KMS-11 (cell line): Measurements from ENCODE around the gene PTX4.

Experiments
- H2AFZ ChIP-seq: fragments of 200-600 bp; sonication (generic); 2 replicates; pipeline ENCODE4 v1.6.1; 2016; ENCODE audit warnings: antibody characterized with exemption, mixed run types, low read depth
- H3K27ac ChIP-seq: fragments of 200-600 bp; sonication (generic); 2 replicates; pipeline ENCODE4 v1.6.1; 2016; ENCODE audit warnings: mild to moderate bottlenecking, mixed run types
- H3K27me3 ChIP-seq: fragments of 200-600 bp; sonication (generic); 2 replicates; pipeline ENCODE4 v1.6.1; 2017; ENCODE audit warnings: mild to moderate bottlenecking, low read depth, mixed run types, moderate library complexity; ENCODE audit not compliant: insufficient read depth
- H3K36me3 ChIP-seq: fragments of 200-600 bp; sonication (generic); 2 replicates; pipeline ENCODE4 v1.6.1; 2017; ENCODE audit warnings: mild to moderate bottlenecking, mixed run types; ENCODE audit not compliant: insufficient read depth
- H3K4me1 ChIP-seq: fragments of 200-600 bp; sonication (generic); 2 replicates; pipeline ENCODE4 v1.6.1; 2016; ENCODE audit warnings: mild to moderate bottlenecking, low read depth, mixed run types; ENCODE audit not compliant: poor library complexity, severe bottlenecking
- H3K4me2 ChIP-seq: fragments of 200-600 bp; sonication (generic); 2 replicates; pipeline ENCODE4 v1.7.0; 2016; ENCODE audit warnings: mild to moderate bottlenecking, mixed run types
- H3K4me3 ChIP-seq: fragments of 200-600 bp; sonication (generic); IDR thresholded peaks from 2 replicates; pipeline ENCODE4 v1.6.1; 2017; ENCODE audit warnings: low read depth, low read length, mixed read lengths; ENCODE audit not compliant: insufficient read depth
- H3K79me2 ChIP-seq: fragments of 200-600 bp; sonication (generic); 2 replicates; pipeline ENCODE4 v1.6.1; 2016; ENCODE audit warnings: low read depth, mixed run types; ENCODE audit not compliant: insufficient read depth
- H3K9ac ChIP-seq: fragments of 200-600 bp; sonication (generic); 2 replicates; pipeline ENCODE4 v1.6.1; 2016; ENCODE audit warnings: mild to moderate bottlenecking, mixed run types
- H4K20me1 ChIP-seq: fragments of 200-600 bp; sonication (generic); 2 replicates; pipeline ENCODE4 v1.6.1; 2016; ENCODE audit warnings: mild to moderate bottlenecking, mixed run types; ENCODE audit not compliant: insufficient read depth
- TF ChIP-seq, protein P1 (sequence below): fragments of 200-600 bp; sonication (generic); conservative IDR thresholded peaks from 2 replicates; pipeline ENCODE4 v1.6.1; 2017; ENCODE audit warnings: low read depth, mild to moderate bottlenecking, antibody characterized with exemption, low read length, moderate library complexity, mixed read lengths

PTX4 gene

DNA sequence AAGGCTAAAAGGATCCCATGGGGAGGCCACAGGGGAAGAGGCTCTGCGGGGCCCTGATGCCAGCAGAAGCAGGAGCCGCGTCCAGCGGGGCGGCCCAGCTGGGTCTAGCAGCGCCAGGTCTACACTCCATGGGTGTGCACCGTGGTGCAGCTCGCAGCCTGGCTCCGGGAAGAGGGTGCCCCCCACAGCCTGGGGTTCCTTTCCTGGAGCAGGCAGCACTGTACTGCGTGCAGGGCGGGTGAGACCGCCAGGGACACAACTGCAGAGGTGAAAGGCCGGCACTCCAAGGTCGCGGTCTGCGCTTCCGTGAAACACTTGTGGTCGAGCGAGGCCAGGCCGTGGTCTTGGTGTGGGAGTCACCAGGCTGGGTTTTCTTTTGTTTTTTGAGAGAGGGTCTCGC is 37.9 kb downstream of the PTX4 start:
- no peak overlapping the region for H2AFZ ChIP-seq
- TF ChIP-seq, protein P1, sequence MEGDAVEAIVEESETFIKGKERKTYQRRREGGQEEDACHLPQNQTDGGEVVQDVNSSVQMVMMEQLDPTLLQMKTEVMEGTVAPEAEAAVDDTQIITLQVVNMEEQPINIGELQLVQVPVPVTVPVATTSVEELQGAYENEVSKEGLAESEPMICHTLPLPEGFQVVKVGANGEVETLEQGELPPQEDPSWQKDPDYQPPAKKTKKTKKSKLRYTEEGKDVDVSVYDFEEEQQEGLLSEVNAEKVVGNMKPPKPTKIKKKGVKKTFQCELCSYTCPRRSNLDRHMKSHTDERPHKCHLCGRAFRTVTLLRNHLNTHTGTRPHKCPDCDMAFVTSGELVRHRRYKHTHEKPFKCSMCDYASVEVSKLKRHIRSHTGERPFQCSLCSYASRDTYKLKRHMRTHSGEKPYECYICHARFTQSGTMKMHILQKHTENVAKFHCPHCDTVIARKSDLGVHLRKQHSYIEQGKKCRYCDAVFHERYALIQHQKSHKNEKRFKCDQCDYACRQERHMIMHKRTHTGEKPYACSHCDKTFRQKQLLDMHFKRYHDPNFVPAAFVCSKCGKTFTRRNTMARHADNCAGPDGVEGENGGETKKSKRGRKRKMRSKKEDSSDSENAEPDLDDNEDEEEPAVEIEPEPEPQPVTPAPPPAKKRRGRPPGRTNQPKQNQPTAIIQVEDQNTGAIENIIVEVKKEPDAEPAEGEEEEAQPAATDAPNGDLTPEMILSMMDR = no peak
- no peaks in the 10 kb centered on the region for H3K27me3 ChIP-seq
- H3K36me3 ChIP-seq = no peaks in the 10 kb centered on the region
- H3K27ac ChIP-seq = no peak overlapping the region
- H3K9ac ChIP-seq = no peak overlapping the region
- no peak overlapping the region for H3K4me3 ChIP-seq
- no peaks in the 10 kb centered on the region for H3K79me2 ChIP-seq
- no peaks in the 10 kb centered on the region for H3K4me1 ChIP-seq
- no peaks in the 10 kb centered on the region for H4K20me1 ChIP-seq
- no peak overlapping the region for H3K4me2 ChIP-seq

DNA sequence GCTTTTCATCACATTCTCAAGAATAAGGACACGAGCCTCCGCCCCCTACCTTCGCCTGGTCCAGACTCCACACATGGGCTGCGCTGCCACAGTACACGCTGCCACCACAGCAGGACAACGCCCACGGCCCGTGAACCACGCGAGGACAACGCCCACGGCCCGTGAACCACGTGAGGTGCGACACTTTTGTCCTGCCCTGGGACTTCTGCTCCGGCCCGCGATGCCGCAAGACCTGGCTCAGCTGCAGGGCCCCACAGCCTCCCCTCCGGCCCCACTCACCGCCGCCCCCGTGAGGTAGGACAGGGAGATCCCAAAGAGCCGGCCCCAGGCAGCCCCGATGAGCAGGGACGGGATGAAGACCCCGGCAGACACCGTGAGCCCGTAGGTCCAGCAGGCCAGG is 38.5 kb downstream of the PTX4 start:
- no peaks in the 10 kb centered on the region for H3K36me3 ChIP-seq
- no peak overlapping the region for H3K27ac ChIP-seq

DNA sequence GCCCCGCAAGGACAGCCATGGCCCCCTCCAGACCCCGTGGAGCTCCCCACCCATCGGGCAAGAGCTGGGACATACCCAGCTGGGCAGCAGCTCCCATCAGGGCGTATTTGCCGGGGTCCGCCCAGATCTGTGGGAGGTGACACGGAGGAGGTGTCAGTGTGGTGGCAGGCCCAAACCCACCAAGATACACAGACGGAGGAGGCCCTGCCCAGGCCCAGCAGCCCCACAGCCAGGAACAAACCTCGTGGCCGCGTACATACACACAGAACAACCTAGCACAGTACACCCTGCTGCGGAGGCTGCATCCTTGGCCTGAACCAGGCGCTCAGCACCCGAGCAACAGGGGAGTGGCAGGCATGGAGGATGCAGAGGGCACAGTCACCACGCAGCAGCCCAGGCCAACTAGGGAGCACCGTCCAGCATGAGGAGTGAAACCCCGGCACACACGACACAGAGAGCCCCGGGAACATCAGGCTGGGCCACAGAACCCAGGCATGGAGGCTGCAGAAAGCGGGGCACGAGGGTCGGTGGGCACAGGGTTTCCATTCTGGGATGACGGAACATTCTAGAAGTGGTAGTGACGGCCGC is 39.4 kb downstream of the PTX4 start:
- no peaks in the 10 kb centered on the region for H3K79me2 ChIP-seq
- no peak overlapping the region for H3K4me3 ChIP-seq
- H2AFZ ChIP-seq = no peak overlapping the region
- no peaks in the 10 kb centered on the region for H3K4me1 ChIP-seq
- H4K20me1 ChIP-seq = no peaks in the 10 kb centered on the region
- H3K9ac ChIP-seq = no peak overlapping the region
- H3K36me3 ChIP-seq = no peaks in the 10 kb centered on the region
- H3K27me3 ChIP-seq = no peaks in the 10 kb centered on the region
- no peak overlapping the region for H3K27ac ChIP-seq
- TF ChIP-seq, protein P1 = no peak
- no peak overlapping the region for H3K4me2 ChIP-seq

More for the DNA sequence above, 38.5 kb downstream of the PTX4 start:
- Histone ChIP-seq H2AFZ (no peak overlapping the region), H3K4me1 (no peaks in the 10 kb centered on the region), H3K79me2 (no peaks in the 10 kb centered on the region), H3K4me3 (no peak overlapping the region), H3K27me3 (no peaks in the 10 kb centered on the region), H4K20me1 (no peaks in the 10 kb centered on the region), H3K9ac (no peak overlapping the region), H3K4me2 (no peak overlapping the region)
- TF ChIP-seq, protein P1 = no peak

DNA sequence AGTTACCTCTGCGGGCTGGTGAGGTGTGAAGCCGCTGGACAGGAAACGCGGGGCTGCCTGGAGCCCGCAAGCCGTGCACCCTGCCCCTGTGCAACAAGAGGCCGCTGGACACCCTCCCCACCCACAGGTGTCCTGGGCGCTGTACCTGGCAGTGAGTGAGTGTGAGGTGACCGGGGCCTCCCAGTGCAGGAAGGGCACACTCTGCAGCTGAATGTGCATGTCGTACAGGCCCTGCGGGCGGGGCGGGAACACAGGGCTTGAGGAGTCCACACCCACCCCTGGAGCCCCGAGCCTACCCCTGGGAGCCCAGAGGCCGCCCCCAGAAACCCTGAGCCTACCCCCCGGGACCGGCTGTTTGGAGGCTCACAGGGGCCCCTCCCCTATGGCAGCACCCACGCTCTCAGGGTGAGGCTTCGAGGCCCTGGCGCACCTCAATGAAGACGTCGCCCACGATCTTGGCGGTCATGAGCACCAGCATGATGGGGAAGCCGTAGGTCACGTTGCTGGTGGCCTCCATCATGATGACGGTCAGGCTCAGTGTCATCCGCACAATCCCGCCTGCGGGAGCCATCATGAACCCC is 40.1 kb downstream of the PTX4 start:
- Histone ChIP-seq H2AFZ (no peak overlapping the region), H4K20me1 (no peaks in the 10 kb centered on the region), H3K36me3 (no peaks in the 10 kb centered on the region)

More for the DNA sequence above, 40.1 kb downstream of the PTX4 start:
- Histone ChIP-seq H3K4me1 (no peaks in the 10 kb centered on the region), H3K27me3 (0 out of 2 replicates have a peak, but pooled peaks cover 1% of the 10 kb centered on the region), H3K4me2 (no peak overlapping the region), H3K79me2 (no peaks in the 10 kb centered on the region), H3K9ac (no peak overlapping the region), H3K27ac (no peak overlapping the region), H3K4me3 (no peak overlapping the region)
- TF ChIP-seq, protein P1 = no peak
